ENCODE results near the gene C1QTNF12. TPM values are rescaled to one million over a fixed set of nuclear protein-coding genes. Genes with fewer than 3 reads are reported as not detected.

C1QTNF12 gene
- polyA plus RNA-seq, 3 donors = 1.1 TPM; not detected in 2

DNA sequence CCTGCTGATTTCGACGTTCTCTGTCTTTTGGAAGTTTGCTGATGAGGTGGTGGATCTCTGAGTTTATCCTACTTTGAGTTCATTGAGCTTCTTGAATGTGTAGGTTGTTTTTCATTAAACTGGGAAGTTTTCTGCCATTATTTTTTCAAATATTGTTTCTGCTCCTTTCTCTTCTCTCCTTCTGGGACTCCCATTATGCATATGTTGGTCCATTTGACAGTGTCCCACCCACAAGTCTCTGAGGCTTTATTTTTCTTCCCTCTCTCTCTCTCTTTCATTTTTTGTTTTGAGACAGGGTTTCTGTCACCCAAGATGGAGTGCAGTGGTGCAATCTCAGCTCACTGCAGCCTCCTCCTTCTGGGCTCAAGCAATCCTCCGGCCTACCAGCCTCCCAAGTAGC is 51.8 kb downstream of the C1QTNF12 start:
- Histone ChIP-seq H2AFZ (ENCODE audit: insufficient read depth, low read depth, low read length, poor library complexity, severe bottlenecking) (no peak overlapping the region), H3K36me3 (replicated peaks in 1 of 2; ENCODE audit: control insufficient read depth in 1 of 2, insufficient read depth in 2 of 2, low read length in 2 of 2) (no peaks in the 10 kb centered on the region), H3K4me1 (ENCODE audit: control insufficient read depth in 1 of 2, insufficient read depth in 2 of 2, low read length in 2 of 2) (no peaks in the 10 kb centered on the region), H3K4me2 (replicated peaks; ENCODE audit: extremely low read depth, low read length, poor library complexity, severe bottlenecking) (no peak overlapping the region), H3K27me3 (ENCODE audit: control insufficient read depth in 2 of 2, insufficient read depth in 2 of 2, low read length in 2 of 2) (no peaks in the 10 kb centered on the region), H3K79me2 (ENCODE audit: insufficient read depth, low read length) (no peaks in the 10 kb centered on the region), H3K27ac (ENCODE audit: low read depth in 1 of 2, low read length in 2 of 2) (no peak overlapping the region), H3K9ac (ENCODE audit: insufficient read depth, low read length, poor library complexity, severe bottlenecking) (no peak overlapping the region), H3K9me3 (replicated peaks in 1 of 2; ENCODE audit: control insufficient read depth in 1 of 2, insufficient read depth in 1 of 2, low read length in 2 of 2) (peaks cover 0 to 17% of the 10 kb centered on the region in 2 donors), H3K4me3 (replicated peaks in 1 of 3; ENCODE audit: low read depth in 2 of 3, low read length in 3 of 3) (no peak overlapping the region), H4K20me1 (ENCODE audit: insufficient read depth, low read length) (no peaks in the 10 kb centered on the region)
- no peak overlapping the region for H3K4me3 Mint-ChIP-seq
- TF ChIP-seq, protein P1, sequence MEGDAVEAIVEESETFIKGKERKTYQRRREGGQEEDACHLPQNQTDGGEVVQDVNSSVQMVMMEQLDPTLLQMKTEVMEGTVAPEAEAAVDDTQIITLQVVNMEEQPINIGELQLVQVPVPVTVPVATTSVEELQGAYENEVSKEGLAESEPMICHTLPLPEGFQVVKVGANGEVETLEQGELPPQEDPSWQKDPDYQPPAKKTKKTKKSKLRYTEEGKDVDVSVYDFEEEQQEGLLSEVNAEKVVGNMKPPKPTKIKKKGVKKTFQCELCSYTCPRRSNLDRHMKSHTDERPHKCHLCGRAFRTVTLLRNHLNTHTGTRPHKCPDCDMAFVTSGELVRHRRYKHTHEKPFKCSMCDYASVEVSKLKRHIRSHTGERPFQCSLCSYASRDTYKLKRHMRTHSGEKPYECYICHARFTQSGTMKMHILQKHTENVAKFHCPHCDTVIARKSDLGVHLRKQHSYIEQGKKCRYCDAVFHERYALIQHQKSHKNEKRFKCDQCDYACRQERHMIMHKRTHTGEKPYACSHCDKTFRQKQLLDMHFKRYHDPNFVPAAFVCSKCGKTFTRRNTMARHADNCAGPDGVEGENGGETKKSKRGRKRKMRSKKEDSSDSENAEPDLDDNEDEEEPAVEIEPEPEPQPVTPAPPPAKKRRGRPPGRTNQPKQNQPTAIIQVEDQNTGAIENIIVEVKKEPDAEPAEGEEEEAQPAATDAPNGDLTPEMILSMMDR (IDR thresholded peaks at IDR 0.05) = no peak
- no peaks in the 10 kb centered on the region for H3K36me3 Mint-ChIP-seq
- H3K9me3 Mint-ChIP-seq = peaks cover 16 to 31% (median 28%) of the 10 kb centered on the region in 7 donors
- intact Hi-C loops (cut with micrococcal nuclease) = no loop called here
- H3K4me1 Mint-ChIP-seq = no peaks in the 10 kb centered on the region
- H3K27me3 Mint-ChIP-seq (ENCODE audit: low read depth in 3 of 3) = peaks cover 7 to 18% (median 9%) of the 10 kb centered on the region in 3 donors
- no peak overlapping the region for H3K27ac Mint-ChIP-seq
- 80% methylated on average over 1 of the region's 3 CpGs for WGBS (ENCODE audit: insufficient coverage)
- DNase-seq = no peak

Small RNAs within 50 kb of the gene (small RNA-seq; reads per million reads assigned to genes)
- gene MIR6726 (ENCODE audit: insufficient read length, low read depth) = not detected

Other genes with a start within 250 kb of the C1QTNF12 start
- gene HES4, start 246.6 kb downstream of the C1QTNF12 start, polyA plus RNA-seq = 10 to 100 TPM in 1 of 3 donors, 1 to 10 TPM in 2; 1.4 to 26.8 (median 2.0) TPM
- 100 to 1,000 TPM; 128 to 241 (median 145) TPM for gene ISG15, start 233.2 kb downstream of the C1QTNF12 start, polyA plus RNA-seq
- 1 to 10 TPM in 1 of 3 donors, under 1 TPM in 2; 0.06 to 4.7 (median 0.43) TPM for gene AGRN, start 226.6 kb downstream of the C1QTNF12 start, polyA plus RNA-seq
- gene RNF223, start 172.4 kb downstream of the C1QTNF12 start, polyA plus RNA-seq = not detected
- 10 to 100 TPM in 1 of 3 donors, 1 to 10 TPM in 2; 3.0 to 18.8 (median 3.3) TPM for gene C1orf159, start 130.6 kb downstream of the C1QTNF12 start, polyA plus RNA-seq
- under 1 TPM in 1 of 3 donors, not detected in 2; 0.06 TPM for gene TTLL10, start 72.8 kb downstream of the C1QTNF12 start, polyA plus RNA-seq
- not detected for gene TNFRSF18, start 40.1 kb downstream of the C1QTNF12 start, polyA plus RNA-seq
- gene TNFRSF4, start 32.6 kb downstream of the C1QTNF12 start, polyA plus RNA-seq = under 1 TPM in 1 of 3 donors, not detected in 2; 0.05 TPM
- gene SDF4, start 14.7 kb downstream of the C1QTNF12 start, polyA plus RNA-seq = 10 to 100 TPM; 81.7 to 98.9 (median 89.0) TPM
- 1 to 10 TPM; 1.9 to 8.8 (median 7.2) TPM for gene B3GALT6, start 14.5 kb downstream of the C1QTNF12 start, polyA plus RNA-seq
- 10 to 100 TPM; 36.5 to 83.2 (median 72.1) TPM for gene UBE2J2, start 27.1 kb upstream of the C1QTNF12 start, polyA plus RNA-seq
- gene SCNN1D, start 33.7 kb upstream of the C1QTNF12 start, polyA plus RNA-seq = 1 to 10 TPM in 1 of 3 donors, not detected in 2; 6.0 TPM
- gene ACAP3, start 61.2 kb upstream of the C1QTNF12 start, polyA plus RNA-seq = 100 to 1,000 TPM in 1 of 3 donors, 1 to 10 TPM in 2; 3.5 to 132 (median 4.0) TPM
- 10 to 100 TPM; 13.8 to 27.4 (median 14.8) TPM for gene PUSL1, start 61.9 kb upstream of the C1QTNF12 start, polyA plus RNA-seq
- 100 to 1,000 TPM in 1 of 3 donors, 10 to 100 TPM in 2; 46.2 to 154 (median 49.6) TPM for gene INTS11, start 77.9 kb upstream of the C1QTNF12 start, polyA plus RNA-seq
- 1 to 10 TPM; 6.4 to 7.7 (median 7.4) TPM for gene CPTP, start 78.1 kb upstream of the C1QTNF12 start, polyA plus RNA-seq
- under 1 TPM in 1 of 3 donors, not detected in 2; 0.45 TPM for gene TAS1R3, start 84.6 kb upstream of the C1QTNF12 start, polyA plus RNA-seq
- 10 to 100 TPM in 1 of 3 donors, under 1 TPM in 2; 0.41 to 29.8 (median 0.55) TPM for gene DVL1, start 102.7 kb upstream of the C1QTNF12 start, polyA plus RNA-seq
- not detected for gene MXRA8, start 111.8 kb upstream of the C1QTNF12 start, polyA plus RNA-seq
- 100 to 1,000 TPM in 2 of 3 donors, 10 to 100 TPM in 1; 59.1 to 160 (median 134) TPM for gene AURKAIP1, start 128.5 kb upstream of the C1QTNF12 start, polyA plus RNA-seq
- 100 to 1,000 TPM in 1 of 3 donors, 10 to 100 TPM in 1, 1 to 10 TPM in 1; 8.6 to 178 (median 10.4) TPM for gene CCNL2, start 152.6 kb upstream of the C1QTNF12 start, polyA plus RNA-seq
- 100 to 1,000 TPM in 2 of 3 donors, 10 to 100 TPM in 1; 84.3 to 186 (median 156) TPM for gene MRPL20, start 160.6 kb upstream of the C1QTNF12 start, polyA plus RNA-seq
- gene ANKRD65, start 174.6 kb upstream of the C1QTNF12 start, polyA plus RNA-seq = under 1 TPM in 1 of 3 donors, not detected in 2; 0.04 TPM
- not detected for gene VWA1, start 189.0 kb upstream of the C1QTNF12 start, polyA plus RNA-seq
- not detected for gene ATAD3C, start 203.0 kb upstream of the C1QTNF12 start, polyA plus RNA-seq
- 10 to 100 TPM in 1 of 3 donors, 1 to 10 TPM in 2; 2.3 to 23.3 (median 2.3) TPM for gene ATAD3B, start 225.0 kb upstream of the C1QTNF12 start, polyA plus RNA-seq